MM.1S (cell line): ENCODE measurements around the gene JPH3.

Source experiments
- DNase-seq: peaks from one replicate; pipeline ENCODE4 v3.0.0-alpha.2; 2015
- H2AFZ ChIP-seq: fragments of 300-600 bp; sonication (generic); 2 replicates; pipeline ENCODE4 v1.6.0; 2016; ENCODE audit warnings: antibody characterized with exemption, low read length
- H3F3A ChIP-seq: fragments of 300-600 bp; sonication (generic); 2 replicates; pipeline ENCODE4 v1.6.1; 2016; ENCODE audit warnings: mild to moderate bottlenecking, antibody characterized with exemption, low read length, moderate library complexity, mixed read lengths; ENCODE audit not compliant: insufficient read depth
- H3K27ac ChIP-seq: fragments of 300-600 bp; sonication (generic); 2 replicates; pipeline ENCODE4 v1.5.1; 2016; ENCODE audit warnings: mild to moderate bottlenecking, low read length
- H3K27me3 ChIP-seq: fragments of 300-600 bp; sonication (generic); replicated peaks from 2 replicates; pipeline ENCODE4 v1.6.0; 2016; ENCODE audit warnings: low read length; ENCODE audit not compliant: insufficient read depth
- H3K36me3 ChIP-seq: fragments of 300-600 bp; sonication (generic); replicated peaks from 2 replicates; pipeline ENCODE4 v1.6.1; 2016; ENCODE audit warnings: mild to moderate bottlenecking, low read length, mixed read lengths; ENCODE audit not compliant: insufficient read depth
- H3K4me1 ChIP-seq: fragments of 300-600 bp; sonication (generic); 2 replicates; pipeline ENCODE4 v1.6.1; 2016; ENCODE audit warnings: low read length, mixed read lengths
- H3K4me2 ChIP-seq: fragments of 300-600 bp; sonication (generic); 2 replicates; pipeline ENCODE4 v1.6.0; 2016; ENCODE audit warnings: low read depth, low read length
- H3K4me3 ChIP-seq: fragments of 300-600 bp; sonication (generic); 2 replicates; pipeline ENCODE4 v1.5.1; 2016; ENCODE audit warnings: low read length, mixed read lengths
- H3K79me2 ChIP-seq: fragments of 300-600 bp; sonication (generic); 2 replicates; pipeline ENCODE4 v1.6.1; 2016; ENCODE audit warnings: mixed run types, low read length, mixed read lengths
- H3K9ac ChIP-seq: fragments of 300-600 bp; sonication (generic); 2 replicates; pipeline ENCODE4 v1.6.1; 2016; ENCODE audit warnings: low read length, mixed read lengths
- H3K9me2 ChIP-seq: fragments of 300-600 bp; sonication (generic); replicated peaks from 2 replicates; pipeline ENCODE4 v1.6.1; 2016; ENCODE audit warnings: mild to moderate bottlenecking, low read length, mixed read lengths; ENCODE audit not compliant: insufficient read depth
- H3K9me3 ChIP-seq: fragments of 300-600 bp; sonication (generic); replicated peaks from 2 replicates; pipeline ENCODE4 v1.6.1; 2016; ENCODE audit warnings: mild to moderate bottlenecking, low read length, mixed read lengths; ENCODE audit not compliant: insufficient read depth
- H4K20me1 ChIP-seq: fragments of 300-600 bp; sonication (generic); 2 replicates; pipeline ENCODE4 v1.6.1; 2016; ENCODE audit warnings: mild to moderate bottlenecking, low read length, moderate library complexity, mixed read lengths; ENCODE audit not compliant: insufficient read depth
- CTCF ChIP-seq: fragments of 300-600 bp; sonication (generic); IDR thresholded peaks from 2 replicates; pipeline ENCODE4 v1.5.1; 2016; ENCODE audit warnings: antibody characterized with exemption, low read length, mixed read lengths
- EZH2 ChIP-seq: fragments of 300-600 bp; sonication (generic); optimal IDR thresholded peaks from 2 replicates; pipeline ENCODE3; 2017; ENCODE audit warnings: low read depth, mild to moderate bottlenecking, antibody characterized with exemption, low read length, mixed read lengths
- EZH2phosphoT487 ChIP-seq: fragments of 300-600 bp; sonication (generic); IDR thresholded peaks from 2 replicates; pipeline ENCODE4 v1.6.1; 2018; ENCODE audit warnings: antibody characterized with exemption, low read length

The JPH3 gene

DNA sequence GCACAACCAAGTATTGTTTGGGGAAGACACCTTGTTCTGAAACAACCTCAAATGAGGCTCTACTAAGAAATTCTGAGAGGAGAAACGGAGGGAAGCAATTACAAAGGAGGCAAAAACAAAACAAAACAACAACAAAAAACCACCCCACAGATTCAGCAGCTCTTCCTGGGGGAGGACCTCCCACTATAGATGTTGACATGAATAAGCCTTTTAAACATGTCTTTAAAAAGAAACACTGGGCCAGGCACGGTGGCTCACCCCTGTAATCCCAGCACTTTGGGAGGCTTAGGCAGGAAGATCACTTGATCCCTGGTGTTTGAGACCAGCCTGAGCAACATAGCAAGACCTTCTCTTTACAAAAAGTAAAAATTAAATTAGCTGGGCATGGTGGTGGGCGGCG lies 22.6 kb upstream of the JPH3 start:
- H4K20me1 ChIP-seq: no peaks in the 10 kb centered on the region
- H3K27me3 ChIP-seq: peaks cover 75% of the 10 kb centered on the region
- H3K4me2 ChIP-seq: no peak overlapping the region
- H3K36me3 ChIP-seq: no peaks in the 10 kb centered on the region
- H3K9me2 ChIP-seq: no peaks in the 10 kb centered on the region
- no peak overlapping the region for H3K27ac ChIP-seq
- no peak for TF ChIP-seq EZH2phosphoT487
- TF ChIP-seq CTCF: no peak
- no peak for TF ChIP-seq EZH2
- no peaks in the 10 kb centered on the region for H3F3A ChIP-seq
- no peak overlapping the region for H2AFZ ChIP-seq
- H3K9me3 ChIP-seq: no peaks in the 10 kb centered on the region
- no peak overlapping the region for H3K4me3 ChIP-seq
- H3K79me2 ChIP-seq: no peaks in the 10 kb centered on the region
- DNase-seq: no peak
- no peak overlapping the region for H3K9ac ChIP-seq
- no peaks in the 10 kb centered on the region for H3K4me1 ChIP-seq

- Histone ChIP-seq H3K9me2 (no peaks in the 10 kb centered on the region), H3K27me3 (peaks cover 67% of the 10 kb centered on the region), H3K79me2 (no peaks in the 10 kb centered on the region), H3K27ac (no peak overlapping the region), H3K9me3 (no peaks in the 10 kb centered on the region), H4K20me1 (no peaks in the 10 kb centered on the region), H3K4me1 (no peaks in the 10 kb centered on the region), H3F3A (no peaks in the 10 kb centered on the region), H3K4me3 (no peak overlapping the region), H3K4me2 (no peak overlapping the region), H2AFZ (no peak overlapping the region), H3K9ac (no peak overlapping the region), H3K36me3 (no peaks in the 10 kb centered on the region)
- DNase-seq: no peak
- no peak for TF ChIP-seq CTCF
- TF ChIP-seq EZH2phosphoT487: no peak
- TF ChIP-seq EZH2: no peak
Measured at GRCh38 chr16:87580855-87581261, 21.4 kb upstream of the JPH3 start.

DNA sequence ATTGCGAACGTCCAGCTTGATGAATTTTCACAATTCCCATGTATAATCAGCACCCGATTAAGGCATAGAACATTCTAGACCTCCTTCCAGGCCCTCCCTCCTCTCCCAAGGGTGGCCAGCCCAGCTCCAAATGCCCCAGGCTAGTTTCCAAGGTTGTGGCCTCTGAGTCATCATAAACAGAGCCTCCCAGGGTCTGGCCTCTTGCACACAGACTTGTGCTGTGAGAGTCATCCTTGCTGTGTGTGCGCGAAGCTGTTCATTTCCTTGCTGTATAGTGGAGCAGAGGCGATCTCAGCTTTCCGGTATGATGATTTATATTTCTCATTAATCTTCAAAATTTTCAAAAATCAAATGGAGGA lies 20.5 kb upstream of the JPH3 start:
- H3K27me3 ChIP-seq: peaks cover 65% of the 10 kb centered on the region
- H3K9ac ChIP-seq: no peak overlapping the region
- H3K27ac ChIP-seq: no peak overlapping the region
- H3K9me3 ChIP-seq: no peaks in the 10 kb centered on the region
- H3K36me3 ChIP-seq: no peaks in the 10 kb centered on the region
- no peaks in the 10 kb centered on the region for H3F3A ChIP-seq
- no peak for TF ChIP-seq EZH2
- no peak for TF ChIP-seq CTCF
- H3K4me1 ChIP-seq: no peaks in the 10 kb centered on the region
- no peak overlapping the region for H2AFZ ChIP-seq
- H3K9me2 ChIP-seq: no peaks in the 10 kb centered on the region
- no peak for DNase-seq
- no peak overlapping the region for H3K4me2 ChIP-seq
- H4K20me1 ChIP-seq: no peaks in the 10 kb centered on the region
- no peaks in the 10 kb centered on the region for H3K79me2 ChIP-seq
- H3K4me3 ChIP-seq: no peak overlapping the region
